K562 (cell line): ENCODE results near the gene TNIP2. TPM values are rescaled to one million over a fixed set of nuclear protein-coding genes. Genes with fewer than 3 reads are reported as not detected.
A peak's percentile ranks its signal among the peaks of the same experiment; 100 is the strongest.

Source experiments
- ARID4B ChIP-seq: sonication (generic); formaldehyde crosslinking; IDR thresholded peaks from 2 replicates; pipeline ENCODE4 v1.8.0; 2022; ENCODE audit warnings: mild to moderate bottlenecking, missing genetic modification reagents
- ILK ChIP-seq: fragments of 450-650 bp; IDR thresholded peaks from 2 replicates; pipeline ENCODE4 v1.6.1; 2016; ENCODE audit warnings: missing genetic modification characterization, low read depth, mild to moderate bottlenecking, missing compliant biosample characterization, moderate library complexity, borderline replicate concordance
- LEF1 ChIP-seq: fragments of 450-650 bp; IDR thresholded peaks from 2 replicates; pipeline ENCODE4 v1.6.1; 2016; ENCODE audit warnings: mild to moderate bottlenecking
- NFE2 ChIP-seq: IDR thresholded peaks from 2 replicates; pipeline ENCODE4 v1.6.1; 2014; ENCODE audit warnings: antibody characterized with exemption, low read depth
- ZBTB9 ChIP-seq: fragments of 450-650 bp; formaldehyde crosslinking; IDR thresholded peaks from 2 replicates; pipeline ENCODE4 v1.4.0; 2020; ENCODE audit warnings: mild to moderate bottlenecking, moderate library complexity
- polyA plus RNA-seq, 8 experiments: library from polyadenylated mRNA; depleted of rRNA in 4 of 8; stranded (reverse) in 5 of 8; unstranded in 3 of 8; fragments of >200 nt; fragmentation: Nextera tagmentation in 2 of 8; fragmentation: Illumina TruSeq in 1 of 8; extraction: Ambion mirVana in 2 of 8; extraction: Trizol in 1 of 8; gene quantifications; 2 replicates each; pipeline versions ENCODE4 v1.2.1 to v1.2.3, GENCODE V29; 2011 to 2014; ENCODE audit warnings: inconsistent platforms in 1 of 8, missing spikeins in 1 of 8
- total RNA-seq, 7 experiments: library from RNA; depleted of rRNA in 6 of 7; stranded (reverse); fragments of >200 nt in 6 of 7; fragmentation: Illumina TruSeq in 2 of 7; extraction: Trizol in 2 of 7; gene quantifications; 2 replicates each; pipeline versions ENCODE4 v1.2.1 to v1.2.3, GENCODE V29; 2011 to 2021; ENCODE audit warnings: low replicate concordance in 1 of 7
- TF ChIP-seq, protein P1 (sequence below): fragments of 250-450 bp; sonication (Bioruptor Pico); IDR thresholded peaks from 2 replicates; pipeline ENCODE4 v1.9.0; 2021; ENCODE audit warnings: mild to moderate bottlenecking, inconsistent platforms
- TF ChIP-seq, protein P2 (sequence below), 2 experiments: fragments of 450-650 bp; formaldehyde crosslinking in 1 of 2; IDR thresholded peaks; 2 replicates each; pipeline versions ENCODE4 v1.4.0 to v1.6.1; 2014 to 2020; ENCODE audit warnings: mild to moderate bottlenecking in 2 of 2, borderline replicate concordance in 1 of 2, low read depth in 1 of 2

The TNIP2 gene
- total and polyA plus RNA-seq, 9 of the 15 experiments (the other 6 are each of a cell fraction or from before 2014, with no cell fraction given), result 0.61 to 42.6 (median 19.5) TPM

GRCh38 chr4:2755821-2756690 is at the start of gene TNIP2 (continued):
- TF ChIP-seq, protein P1, sequence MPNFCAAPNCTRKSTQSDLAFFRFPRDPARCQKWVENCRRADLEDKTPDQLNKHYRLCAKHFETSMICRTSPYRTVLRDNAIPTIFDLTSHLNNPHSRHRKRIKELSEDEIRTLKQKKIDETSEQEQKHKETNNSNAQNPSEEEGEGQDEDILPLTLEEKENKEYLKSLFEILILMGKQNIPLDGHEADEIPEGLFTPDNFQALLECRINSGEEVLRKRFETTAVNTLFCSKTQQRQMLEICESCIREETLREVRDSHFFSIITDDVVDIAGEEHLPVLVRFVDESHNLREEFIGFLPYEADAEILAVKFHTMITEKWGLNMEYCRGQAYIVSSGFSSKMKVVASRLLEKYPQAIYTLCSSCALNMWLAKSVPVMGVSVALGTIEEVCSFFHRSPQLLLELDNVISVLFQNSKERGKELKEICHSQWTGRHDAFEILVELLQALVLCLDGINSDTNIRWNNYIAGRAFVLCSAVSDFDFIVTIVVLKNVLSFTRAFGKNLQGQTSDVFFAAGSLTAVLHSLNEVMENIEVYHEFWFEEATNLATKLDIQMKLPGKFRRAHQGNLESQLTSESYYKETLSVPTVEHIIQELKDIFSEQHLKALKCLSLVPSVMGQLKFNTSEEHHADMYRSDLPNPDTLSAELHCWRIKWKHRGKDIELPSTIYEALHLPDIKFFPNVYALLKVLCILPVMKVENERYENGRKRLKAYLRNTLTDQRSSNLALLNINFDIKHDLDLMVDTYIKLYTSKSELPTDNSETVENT (CRISPR knock-in tag), result peak; percentile 89
- TF ChIP-seq NFE2 (no peak), LEF1 (no peak), ZBTB9 (CRISPR knock-in tag) (peak; percentile 70), ARID4B (peak; percentile 81; the same call in 1 of the 2 replicates), ILK (no peak)
- TF ChIP-seq, protein P2, sequence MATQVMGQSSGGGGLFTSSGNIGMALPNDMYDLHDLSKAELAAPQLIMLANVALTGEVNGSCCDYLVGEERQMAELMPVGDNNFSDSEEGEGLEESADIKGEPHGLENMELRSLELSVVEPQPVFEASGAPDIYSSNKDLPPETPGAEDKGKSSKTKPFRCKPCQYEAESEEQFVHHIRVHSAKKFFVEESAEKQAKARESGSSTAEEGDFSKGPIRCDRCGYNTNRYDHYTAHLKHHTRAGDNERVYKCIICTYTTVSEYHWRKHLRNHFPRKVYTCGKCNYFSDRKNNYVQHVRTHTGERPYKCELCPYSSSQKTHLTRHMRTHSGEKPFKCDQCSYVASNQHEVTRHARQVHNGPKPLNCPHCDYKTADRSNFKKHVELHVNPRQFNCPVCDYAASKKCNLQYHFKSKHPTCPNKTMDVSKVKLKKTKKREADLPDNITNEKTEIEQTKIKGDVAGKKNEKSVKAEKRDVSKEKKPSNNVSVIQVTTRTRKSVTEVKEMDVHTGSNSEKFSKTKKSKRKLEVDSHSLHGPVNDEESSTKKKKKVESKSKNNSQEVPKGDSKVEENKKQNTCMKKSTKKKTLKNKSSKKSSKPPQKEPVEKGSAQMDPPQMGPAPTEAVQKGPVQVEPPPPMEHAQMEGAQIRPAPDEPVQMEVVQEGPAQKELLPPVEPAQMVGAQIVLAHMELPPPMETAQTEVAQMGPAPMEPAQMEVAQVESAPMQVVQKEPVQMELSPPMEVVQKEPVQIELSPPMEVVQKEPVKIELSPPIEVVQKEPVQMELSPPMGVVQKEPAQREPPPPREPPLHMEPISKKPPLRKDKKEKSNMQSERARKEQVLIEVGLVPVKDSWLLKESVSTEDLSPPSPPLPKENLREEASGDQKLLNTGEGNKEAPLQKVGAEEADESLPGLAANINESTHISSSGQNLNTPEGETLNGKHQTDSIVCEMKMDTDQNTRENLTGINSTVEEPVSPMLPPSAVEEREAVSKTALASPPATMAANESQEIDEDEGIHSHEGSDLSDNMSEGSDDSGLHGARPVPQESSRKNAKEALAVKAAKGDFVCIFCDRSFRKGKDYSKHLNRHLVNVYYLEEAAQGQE (IDR thresholded peaks at IDR 0.05; ENCODE audit: borderline replicate concordance), result no peak; the same call in 1 of the 2 replicates
- TF ChIP-seq, protein P2 (CRISPR knock-in tag; IDR thresholded peaks at IDR 0.05; ENCODE audit: low read depth), result peak; percentile 75; the same call in 1 of the 2 replicates
